IPS DF 6.9 (cell line): ENCODE data around the gene RCCD1.

Source experiments
- DNase-seq: peaks from one replicate; pipeline ENCODE4 v3.0.0-alpha.2; 2013; ENCODE audit warnings: low read depth, low spot score
- H3K27ac ChIP-seq: one replicate; pipeline ENCODE4 v1.5.1; 2013; ENCODE audit warnings: low read length, control low read depth
- H3K27me3 ChIP-seq: 2 replicates; pipeline ENCODE4 v1.6.1; 2013; ENCODE audit warnings: mild to moderate bottlenecking, low read length; ENCODE audit not compliant: control insufficient read depth, insufficient read depth
- H3K36me3 ChIP-seq: 2 replicates; pipeline ENCODE4 v1.6.1; 2013; ENCODE audit warnings: low read length; ENCODE audit not compliant: control insufficient read depth, insufficient read depth
- H3K4me1 ChIP-seq: 2 replicates; pipeline ENCODE4 v1.6.1; 2013; ENCODE audit warnings: low read length; ENCODE audit not compliant: control insufficient read depth, insufficient read depth
- H3K4me3 ChIP-seq: 2 replicates; pipeline ENCODE4 v1.5.1; 2013; ENCODE audit warnings: mild to moderate bottlenecking, low read length
- H3K9me3 ChIP-seq: 2 replicates; pipeline ENCODE4 v1.6.1; 2013; ENCODE audit warnings: low read length, inconsistent platforms; ENCODE audit not compliant: control insufficient read depth, insufficient read depth
- WGBS: extraction: QIAGEN DNeasy Blood & Tissue Kit; methylation state at CpG from one replicate; pipeline ENCODE4 v1.1.7; 2013; ENCODE audit warnings: mixed read lengths, missing lambda C conversion rate; ENCODE audit not compliant: insufficient read length, insufficient coverage; 5-methylcytosine and 5-hydroxymethylcytosine counted together

Gene RCCD1

DNA sequence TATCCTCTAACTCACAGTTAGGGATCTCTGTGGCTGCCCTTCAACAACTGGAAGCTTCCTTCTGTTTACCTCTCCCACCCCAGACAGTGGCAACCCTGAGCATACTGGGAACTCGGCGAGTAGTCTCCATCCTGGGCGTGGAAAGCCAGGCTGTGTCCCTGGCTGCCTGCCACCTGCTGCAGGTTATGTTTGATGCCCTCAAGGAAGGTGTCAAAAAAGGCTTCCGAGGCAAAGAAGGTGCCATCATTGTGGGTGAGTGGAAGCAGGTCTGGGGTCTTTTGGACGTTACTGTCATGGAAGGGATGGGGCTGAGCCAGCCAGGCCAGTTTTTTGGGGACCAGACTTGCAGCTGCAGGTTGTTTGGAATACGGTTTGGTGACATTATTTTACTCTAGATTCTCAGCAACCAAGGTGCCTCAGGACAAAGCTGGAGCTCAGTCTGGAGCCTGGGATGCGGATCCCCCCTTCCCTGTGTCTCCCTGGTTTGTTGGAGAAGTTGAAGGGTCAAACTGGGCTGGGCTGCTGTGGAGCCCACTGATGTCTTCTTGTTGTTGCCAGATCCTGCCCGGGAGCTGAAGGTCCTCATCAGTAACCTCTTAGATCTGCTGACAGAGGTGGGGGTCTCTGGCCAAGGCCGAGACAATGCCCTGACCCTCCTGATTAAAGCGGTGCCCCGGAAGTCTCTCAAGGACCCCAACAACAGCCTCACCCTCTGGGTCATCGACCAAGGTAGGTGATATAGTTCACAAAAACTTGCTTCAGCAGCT lies 12.1 kb upstream of the RCCD1 start:
- Histone ChIP-seq H3K36me3 (peaks cover 12% of the 10 kb centered on the region), H3K4me1 (no peaks in the 10 kb centered on the region), H3K27me3 (no peaks in the 10 kb centered on the region), H3K9me3 (no peaks in the 10 kb centered on the region), H3K27ac (no peak overlapping the region), H3K4me3 (no peak overlapping the region)
- WGBS: no CpG with 5 or more reads among the region's 12 CpGs
- no peak for DNase-seq

DNA sequence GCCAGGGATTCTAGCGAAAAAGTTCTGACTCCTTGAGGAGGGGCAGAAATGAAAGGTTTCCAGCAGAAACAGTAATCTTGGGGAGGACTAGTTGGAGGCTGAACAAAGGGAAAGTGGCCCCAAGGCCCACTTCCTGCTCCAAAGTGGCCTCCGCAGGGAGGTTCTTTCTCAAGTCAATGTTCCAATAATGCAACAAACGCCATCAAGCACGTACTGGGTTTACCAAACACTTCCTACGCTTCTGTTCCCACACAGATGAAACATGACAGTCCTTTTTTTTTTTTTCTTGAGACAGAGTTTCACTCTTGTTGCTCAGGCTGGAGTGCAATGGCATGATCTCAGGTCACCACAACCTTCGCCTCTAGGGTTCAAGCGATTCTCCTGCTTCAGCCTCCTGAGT lies 9.6 kb upstream of the RCCD1 start:
- peaks cover 29% of the 10 kb centered on the region for H3K36me3 ChIP-seq
- whole genome bisulfite sequencing: no CpG with 5 or more reads among the region's 7 CpGs

GRCh38 chr15:90946538-90946937 lies 8.1 kb upstream of the RCCD1 start:
- DNase-seq: no peak
- WGBS: no CpG with 5 or more reads among the region's 16 CpGs
- Histone ChIP-seq H3K27me3 (no peaks in the 10 kb centered on the region), H3K4me1 (no peaks in the 10 kb centered on the region), H3K4me3 (no peak overlapping the region), H3K27ac (no peak overlapping the region), H3K9me3 (no peaks in the 10 kb centered on the region; the same call in 1 of the 2 replicates), H3K36me3 (peaks cover 29% of the 10 kb centered on the region)

More for the DNA sequence above, 9.6 kb upstream of the RCCD1 start:
- no peaks in the 10 kb centered on the region for H3K27me3 ChIP-seq
- H3K4me3 ChIP-seq: no peak overlapping the region
- no peaks in the 10 kb centered on the region; the same call in 1 of the 2 replicates for H3K9me3 ChIP-seq
- DNase-seq: no peak
- no peak overlapping the region for H3K27ac ChIP-seq
- no peaks in the 10 kb centered on the region for H3K4me1 ChIP-seq

- DNase-seq: no peak
- Histone ChIP-seq H3K36me3 (peaks cover 29% of the 10 kb centered on the region), H3K4me1 (no peaks in the 10 kb centered on the region), H3K27me3 (no peaks in the 10 kb centered on the region), H3K4me3 (no peak overlapping the region), H3K9me3 (no peaks in the 10 kb centered on the region; the same call in 1 of the 2 replicates), H3K27ac (no peak overlapping the region)
- no CpG with 5 or more reads among the region's 8 CpGs for WGBS
These were observed 7.6 kb upstream of the RCCD1 start for GRCh38 chr15:90946941-90947576.

DNA sequence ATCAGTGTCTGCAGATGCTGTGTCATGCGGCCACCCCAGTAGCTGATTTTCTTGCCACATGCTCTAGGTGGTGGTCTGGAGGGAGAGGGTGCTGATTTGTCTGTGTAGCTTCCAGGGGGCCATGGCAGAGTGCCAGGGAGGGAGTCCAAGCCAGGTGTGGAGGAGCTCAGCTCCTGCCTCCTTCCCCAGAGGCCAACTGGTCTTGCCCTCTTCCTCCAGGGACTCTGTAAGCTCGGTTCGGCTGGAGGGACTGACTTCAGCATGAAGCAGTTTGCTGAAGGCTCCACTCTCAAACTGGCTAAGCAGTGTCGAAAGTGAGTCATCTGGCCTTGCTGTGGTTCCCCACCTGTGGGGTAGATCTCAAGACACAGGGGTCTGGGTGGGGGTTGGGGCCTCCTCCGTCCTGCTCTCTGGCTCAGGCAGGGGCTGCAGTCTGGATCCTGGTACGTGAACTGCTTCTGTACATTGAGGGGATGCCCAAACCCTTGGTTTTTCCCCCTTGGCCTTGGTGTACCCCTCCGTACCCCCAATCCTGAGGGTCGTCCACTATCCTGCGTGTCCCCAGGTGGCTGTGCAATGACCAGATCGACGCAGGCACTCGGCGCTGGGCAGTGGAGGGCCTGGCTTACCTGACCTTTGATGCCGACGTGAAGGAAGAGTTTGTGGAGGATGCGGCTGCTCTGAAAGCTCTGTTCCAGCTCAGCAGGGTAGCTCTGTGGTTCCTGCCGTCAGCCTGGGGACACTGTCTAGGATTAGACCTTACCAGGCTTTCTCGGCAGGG lies 6.9 kb upstream of the RCCD1 start:
- no peak overlapping the region for H3K27ac ChIP-seq
- peaks cover 31% of the 10 kb centered on the region for H3K36me3 ChIP-seq
- no CpG with 5 or more reads among the region's 18 CpGs for WGBS

GRCh38 chr15:90948506-90948905 lies 6.2 kb upstream of the RCCD1 start:
- no peak overlapping the region for H3K4me3 ChIP-seq
- no peaks in the 10 kb centered on the region for H3K4me1 ChIP-seq
- H3K27me3 ChIP-seq: no peaks in the 10 kb centered on the region
- H3K36me3 ChIP-seq: peaks cover 36% of the 10 kb centered on the region
- H3K27ac ChIP-seq: no peak overlapping the region
- no CpG with 5 or more reads among the region's 8 CpGs for WGBS
- no peaks in the 10 kb centered on the region; the same call in 1 of the 2 replicates for H3K9me3 ChIP-seq
- no peak for DNase-seq

More for the DNA sequence above, 6.9 kb upstream of the RCCD1 start:
- Histone ChIP-seq H3K27me3 (no peaks in the 10 kb centered on the region), H3K9me3 (no peaks in the 10 kb centered on the region; the same call in 1 of the 2 replicates), H3K4me3 (no peak overlapping the region), H3K4me1 (no peaks in the 10 kb centered on the region)
- DNase-seq: no peak

- H3K27me3 ChIP-seq: no peaks in the 10 kb centered on the region
- DNase-seq: no peak
- no peak overlapping the region for H3K4me3 ChIP-seq
- no peak overlapping the region for H3K27ac ChIP-seq
- H3K4me1 ChIP-seq: no peaks in the 10 kb centered on the region
- H3K36me3 ChIP-seq: peaks cover 39% of the 10 kb centered on the region
- WGBS: no CpG with 5 or more reads among the region's 23 CpGs
- H3K9me3 ChIP-seq: no peaks in the 10 kb centered on the region; the same call in 1 of the 2 replicates
These were observed 4.6 kb upstream of the RCCD1 start for GRCh38 chr15:90949979-90950675.

- Histone ChIP-seq H3K9me3 (no peaks in the 10 kb centered on the region; the same call in 1 of the 2 replicates), H3K27ac (no peak overlapping the region), H3K4me3 (no peak overlapping the region), H3K4me1 (no peaks in the 10 kb centered on the region), H3K36me3 (peaks cover 39% of the 10 kb centered on the region), H3K27me3 (no peaks in the 10 kb centered on the region)
- WGBS: no CpG with 5 or more reads among the region's 6 CpGs
- no peak for DNase-seq
These were observed 4.0 kb upstream of the RCCD1 start for GRCh38 chr15:90950676-90951075.

- H3K36me3 ChIP-seq: peaks cover 31% of the 10 kb centered on the region
- no peak overlapping the region for H3K27ac ChIP-seq
- WGBS: no CpG with 5 or more reads among the region's 14 CpGs
- H3K9me3 ChIP-seq: no peaks in the 10 kb centered on the region; the same call in 1 of the 2 replicates
- H3K4me1 ChIP-seq: peaks cover 6% of the 10 kb centered on the region
- H3K4me3 ChIP-seq: no peak overlapping the region
- no peaks in the 10 kb centered on the region for H3K27me3 ChIP-seq
- DNase-seq: no peak
These were observed 1.6 kb upstream of the RCCD1 start for GRCh38 chr15:90952901-90953677.
